HCT116 (cell line): ENCODE data around the gene ZC3H8. TPM values are rescaled to one million over a fixed set of nuclear protein-coding genes. Genes with fewer than 3 reads are reported as not detected.

ENCODE experiments used
- ATAC-seq: fragments of 200-7000 bp; cut with Tn5 transposase; 2 replicates; pipeline ENCODE4 v1.9.1; 2020; ENCODE audit warnings: mild to moderate bottlenecking, moderate library complexity
- BruUV-seq: library from RNA; stranded (reverse); fragments of 400-500 nt; replicated peaks from 2 replicates; lab custom pipeline; 2021; lab: Mats Ljungman, UMichigan
- CTCF ChIA-PET: fragments of 300-600 bp; sonication (Branson Sonifier 250); formaldehyde crosslinking; loops from one replicate; lab custom pipeline; 2021; ENCODE audit warnings: antibody characterized with exemption; lab: Charles Lee
- POLR2A ChIA-PET: fragments of 300-600, 350-600 bp; sonication (Branson Sonifier 250); formaldehyde crosslinking; loops from one replicate; lab custom pipeline; 2021; ENCODE audit warnings: antibody characterized with exemption; lab: Charles Lee
- RAD21 ChIA-PET, 2 experiments: fragments of 300-600 bp; sonication (Branson Sonifier 250); formaldehyde crosslinking; loops; one replicate each; lab custom pipeline; 2023; ENCODE audit warnings: low total read pairs in 2 of 2; ENCODE audit not compliant: uncharacterized antibody in 2 of 2, unreplicated experiment in 2 of 2, low non-redundant PET in 1 of 2; lab: Charles Lee
- DNase-seq: peaks from one replicate; pipeline ENCODE4 v3.0.0-alpha.2; 2010; ENCODE audit warnings: low read depth, low spot score
- H2AFZ ChIP-seq: fragments of 200-600 bp; shearing (Covaris generic), sonication (generic); 2 replicates; pipeline ENCODE4 v1.6.1; 2017; ENCODE audit warnings: low read depth, mixed run types, mixed read lengths, antibody characterized with exemption, low read length; ENCODE audit not compliant: poor library complexity, severe bottlenecking
- H3K27ac ChIP-seq: 2 replicates; pipeline ENCODE4 v1.5.1; 2012; ENCODE audit warnings: low read depth, low read length
- H3K27me3 ChIP-seq: fragments of 200-600 bp; sonication (generic); 2 replicates; pipeline ENCODE4 v1.6.1; 2016; ENCODE audit warnings: mixed run types, low read length, mixed read lengths; ENCODE audit not compliant: insufficient read depth
- H3K36me3 ChIP-seq, 2 experiments: fragments of 200-500 bp in 1 of 2; fragments of 200-600 bp in 1 of 2; sonication (Bioruptor generic) in 1 of 2; sonication (generic) in 1 of 2; 2 replicates each; pipeline versions ENCODE4 v1.5.1 to v1.6.1; 2014 to 2016; ENCODE audit warnings: low read length in 2 of 2, inconsistent platforms in 1 of 2, mixed read lengths in 1 of 2, mixed run types in 1 of 2; ENCODE audit not compliant: insufficient read depth in 2 of 2, control insufficient read depth in 1 of 2
- H3K4me1 ChIP-seq, 2 experiments: fragments of 200-600 bp in 1 of 2; sonication (generic) in 1 of 2; 2 replicates each; pipeline versions ENCODE4 v1.5.1 to v1.6.1; 2012 to 2017; ENCODE audit warnings: low read length in 2 of 2, inconsistent platforms in 1 of 2, mild to moderate bottlenecking in 1 of 2, mixed read lengths in 1 of 2, mixed run types in 1 of 2, moderate library complexity in 1 of 2; ENCODE audit not compliant: insufficient read depth in 2 of 2, control insufficient read depth in 1 of 2
- H3K4me2 ChIP-seq: fragments of 200-600 bp; sonication (generic); 2 replicates; pipeline ENCODE4 v1.6.1; 2017; ENCODE audit warnings: mixed run types, low read length, mixed read lengths
- H3K4me3 ChIP-seq, 2 experiments: fragments of 200-600 bp in 1 of 2; sonication (generic) in 1 of 2; replicated peaks in 1 of 2; 2 replicates each; pipeline ENCODE4 v1.5.1; 2011 to 2016; ENCODE audit warnings: low read length in 2 of 2, control low read depth in 1 of 2, low read depth in 1 of 2, mild to moderate bottlenecking in 1 of 2, mixed read lengths in 1 of 2, mixed run types in 1 of 2
- H3K79me2 ChIP-seq: fragments of 200-600 bp; sonication (generic); 2 replicates; pipeline ENCODE4 v1.6.1; 2017; ENCODE audit warnings: mild to moderate bottlenecking, mixed run types, low read length, moderate library complexity, mixed read lengths; ENCODE audit not compliant: insufficient read depth
- H3K9ac ChIP-seq: fragments of 200-600 bp; sonication (generic); 2 replicates; pipeline ENCODE4 v1.6.1; 2016; ENCODE audit warnings: low read length, mixed read lengths
- H3K9me2 ChIP-seq: fragments of 200-600 bp; sonication (generic), shearing (Covaris generic); 2 replicates; pipeline ENCODE4 v1.6.1; 2017; ENCODE audit warnings: mixed run types, mild to moderate bottlenecking, moderate library complexity; ENCODE audit not compliant: insufficient read depth
- H3K9me3 ChIP-seq, 2 experiments: fragments of 200-500 bp in 1 of 2; fragments of 200-600 bp in 1 of 2; sonication (Bioruptor generic) in 1 of 2; sonication (generic) in 1 of 2; 2 replicates each; pipeline ENCODE4 v1.6.1; 2014 to 2017; ENCODE audit warnings: low read length in 2 of 2, mixed read lengths in 2 of 2, inconsistent platforms in 1 of 2, low read depth in 1 of 2, mild to moderate bottlenecking in 1 of 2, mixed run types in 1 of 2, moderate library complexity in 1 of 2; ENCODE audit not compliant: control insufficient read depth in 1 of 2, insufficient read depth in 1 of 2
- H4K20me1 ChIP-seq: fragments of 200-600 bp; sonication (generic), shearing (Covaris generic); 2 replicates; pipeline ENCODE4 v1.6.1; 2017; ENCODE audit warnings: mixed run types, mild to moderate bottlenecking, moderate library complexity; ENCODE audit not compliant: insufficient read depth
- ATF3 ChIP-seq: IDR thresholded peaks from 2 replicates; pipeline ENCODE4 v1.6.1; 2012
- CEBPB ChIP-seq: IDR thresholded peaks from 2 replicates; pipeline ENCODE4 v1.6.1; 2012; ENCODE audit warnings: low read depth
- CTCF ChIP-seq, 3 experiments: fragments of 200-600 bp in 1 of 3; sonication (generic) in 1 of 3; IDR thresholded peaks in 2 of 3; conservative IDR thresholded peaks in 1 of 3; 2 replicates each; pipeline ENCODE4 v1.5.1; 2012 to 2017; ENCODE audit warnings: low read depth in 2 of 3, low read length in 2 of 3, antibody characterized with exemption in 1 of 3, borderline replicate concordance in 1 of 3, control low read depth in 1 of 3, mild to moderate bottlenecking in 1 of 3, mixed read lengths in 1 of 3, mixed run types in 1 of 3, moderate library complexity in 1 of 3; ENCODE audit not compliant: insufficient read depth in 1 of 3
- JUND ChIP-seq: IDR thresholded peaks from 2 replicates; pipeline ENCODE4 v1.6.1; 2012
- MAX ChIP-seq: IDR thresholded peaks from 2 replicates; pipeline ENCODE4 v1.6.1; 2012
- POLR2A ChIP-seq: IDR thresholded peaks from 2 replicates; pipeline ENCODE4 v1.7.0; 2011; ENCODE audit warnings: borderline replicate concordance; ENCODE audit not compliant: insufficient read depth, insufficient read length; ENCODE audit errors: extremely low read depth
- POLR2AphosphoS5 ChIP-seq: IDR thresholded peaks from 2 replicates; pipeline ENCODE4 v1.6.1; 2011; ENCODE audit warnings: mild to moderate bottlenecking, low read depth, low read length, moderate library complexity
- RAD21 ChIP-seq: IDR thresholded peaks from 2 replicates; pipeline ENCODE4 v1.6.1; 2012; ENCODE audit warnings: low read depth, mild to moderate bottlenecking
- SIN3A ChIP-seq: IDR thresholded peaks from 2 replicates; pipeline ENCODE4 v1.6.1; 2012; ENCODE audit warnings: low read depth
- SP1 ChIP-seq: IDR thresholded peaks from 2 replicates; pipeline ENCODE4 v1.6.1; 2012; ENCODE audit warnings: low read depth
- SRF ChIP-seq: IDR thresholded peaks from 2 replicates; pipeline ENCODE4 v1.6.1; 2012; ENCODE audit warnings: low read depth
- YY1 ChIP-seq: IDR thresholded peaks from 2 replicates; pipeline ENCODE4 v1.6.1; 2011; ENCODE audit warnings: low read length, low read depth, moderate library complexity, mild to moderate bottlenecking; ENCODE audit not compliant: insufficient replicate concordance; ENCODE audit errors: extremely low read depth
- ZBTB33 ChIP-seq: IDR thresholded peaks from 2 replicates; pipeline ENCODE4 v1.6.1; 2011; ENCODE audit warnings: mild to moderate bottlenecking, low read length, moderate library complexity; ENCODE audit not compliant: insufficient replicate concordance; ENCODE audit errors: extremely low read depth
- ZNF274 ChIP-seq: fragments of 200-500 bp; sonication (Bioruptor generic); IDR thresholded peaks from 2 replicates; pipeline ENCODE4 v1.6.1; 2014; ENCODE audit warnings: mild to moderate bottlenecking, low read depth, low read length, inconsistent platforms
- intact Hi-C: fragments of 100-400 bp; cut with micrococcal nuclease; formaldehyde crosslinking; loops from 2 replicates; pipeline ENCODE4 v1.10.0; 2022
- total RNA-seq: library from RNA; stranded (reverse); gene quantifications from one replicate; pipeline ENCODE4 v1.2.1, GENCODE V29; 2021; ENCODE audit not compliant: unreplicated experiment

Gene ZC3H8
- total RNA-seq, 1 experiment from 2014 or later, result 13.4 TPM

GRCh38 chr2:112174383-112174782 lies 80.5 kb downstream of the ZC3H8 start:
- Histone ChIP-seq H3K9me2 (no peaks in the 10 kb centered on the region), H3K27ac (no peak overlapping the region), H2AFZ (no peak overlapping the region), H3K4me3 (no peak overlapping the region), H3K36me3 (no peaks in the 10 kb centered on the region), H3K9me3 (no peaks in the 10 kb centered on the region), H3K79me2 (no peaks in the 10 kb centered on the region), H4K20me1 (no peaks in the 10 kb centered on the region), H3K4me1 (no peaks in the 10 kb centered on the region), H3K9ac (no peak overlapping the region), H3K4me2 (no peak overlapping the region), H3K27me3 (no peaks in the 10 kb centered on the region)
- RAD21 ChIA-PET, result no interaction called here
- no TSS peak for BruUV-seq
- DNase-seq, result no peak
- TF ChIP-seq ZBTB33 (no peak), CEBPB (no peak), YY1 (no peak), CTCF (IDR thresholded peaks at IDR 0.05 in 2 of 3, conservative IDR thresholded peaks at IDR 0.05 in 1 of 3; ENCODE audit: borderline replicate concordance in 1 of 3, insufficient read depth in 1 of 3, low read depth in 2 of 3, low read length in 2 of 3) (no peak), SRF (no peak), ATF3 (no peak), SIN3A (no peak), SP1 (no peak), POLR2A (no peak), JUND (no peak), ZNF274 (no peak), MAX (no peak), POLR2AphosphoS5 (no peak), RAD21 (no peak)
- ATAC-seq, result no peak
- POLR2A ChIA-PET, result no interaction called here
- CTCF ChIA-PET, result no interaction called here
- intact Hi-C loops, result no loop called here
